ENCODE data around the gene PCNX4.

DNA sequence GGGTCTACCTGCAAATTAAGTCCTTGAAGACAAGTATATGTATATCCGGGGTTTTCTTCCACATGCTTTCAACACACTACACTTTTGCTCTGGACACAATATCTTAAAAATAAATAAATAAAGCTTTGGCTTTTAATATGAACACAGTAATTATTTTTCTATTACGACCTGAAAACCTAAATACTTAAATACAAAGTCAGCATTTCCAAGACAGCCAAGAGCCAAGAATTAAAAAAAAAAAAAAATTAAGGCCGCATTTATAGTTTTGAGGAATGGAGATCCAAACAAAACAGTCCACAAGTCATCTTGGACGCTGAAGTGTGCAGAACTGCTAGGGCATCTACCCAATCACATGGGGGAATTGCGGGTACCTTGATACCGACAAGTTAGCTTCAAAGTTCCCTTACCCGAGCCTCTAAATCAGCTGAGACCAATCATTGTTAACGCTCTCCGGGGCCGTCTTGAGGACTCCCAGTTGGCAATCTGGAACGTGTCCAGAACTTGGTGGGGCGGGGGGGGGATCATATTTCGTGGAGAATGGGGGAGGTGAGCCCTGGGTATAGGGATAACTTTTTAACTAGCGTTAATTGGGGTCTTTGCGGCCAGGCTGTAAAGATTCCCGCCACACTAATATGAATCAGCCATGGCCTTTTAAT lies 731 bp upstream of the PCNX4 start:
- no peak for TF ChIP-seq EZH2 (IDR thresholded peaks at IDR 0.05; ENCODE audit: borderline replicate concordance, low read length)
- TF ChIP-seq, protein P1, sequence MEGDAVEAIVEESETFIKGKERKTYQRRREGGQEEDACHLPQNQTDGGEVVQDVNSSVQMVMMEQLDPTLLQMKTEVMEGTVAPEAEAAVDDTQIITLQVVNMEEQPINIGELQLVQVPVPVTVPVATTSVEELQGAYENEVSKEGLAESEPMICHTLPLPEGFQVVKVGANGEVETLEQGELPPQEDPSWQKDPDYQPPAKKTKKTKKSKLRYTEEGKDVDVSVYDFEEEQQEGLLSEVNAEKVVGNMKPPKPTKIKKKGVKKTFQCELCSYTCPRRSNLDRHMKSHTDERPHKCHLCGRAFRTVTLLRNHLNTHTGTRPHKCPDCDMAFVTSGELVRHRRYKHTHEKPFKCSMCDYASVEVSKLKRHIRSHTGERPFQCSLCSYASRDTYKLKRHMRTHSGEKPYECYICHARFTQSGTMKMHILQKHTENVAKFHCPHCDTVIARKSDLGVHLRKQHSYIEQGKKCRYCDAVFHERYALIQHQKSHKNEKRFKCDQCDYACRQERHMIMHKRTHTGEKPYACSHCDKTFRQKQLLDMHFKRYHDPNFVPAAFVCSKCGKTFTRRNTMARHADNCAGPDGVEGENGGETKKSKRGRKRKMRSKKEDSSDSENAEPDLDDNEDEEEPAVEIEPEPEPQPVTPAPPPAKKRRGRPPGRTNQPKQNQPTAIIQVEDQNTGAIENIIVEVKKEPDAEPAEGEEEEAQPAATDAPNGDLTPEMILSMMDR (IDR thresholded peaks at IDR 0.05; ENCODE audit: low read length), result no peak

Measured in OCI-LY1 (cell line).